ENCODE data around the gene RGS10.
"Not testable (repeated sequence)": the region's sequence is repeated elsewhere in the genome, so short reads cannot be mapped to it uniquely, and the experiment has no call there.

Gene RGS10

DNA sequence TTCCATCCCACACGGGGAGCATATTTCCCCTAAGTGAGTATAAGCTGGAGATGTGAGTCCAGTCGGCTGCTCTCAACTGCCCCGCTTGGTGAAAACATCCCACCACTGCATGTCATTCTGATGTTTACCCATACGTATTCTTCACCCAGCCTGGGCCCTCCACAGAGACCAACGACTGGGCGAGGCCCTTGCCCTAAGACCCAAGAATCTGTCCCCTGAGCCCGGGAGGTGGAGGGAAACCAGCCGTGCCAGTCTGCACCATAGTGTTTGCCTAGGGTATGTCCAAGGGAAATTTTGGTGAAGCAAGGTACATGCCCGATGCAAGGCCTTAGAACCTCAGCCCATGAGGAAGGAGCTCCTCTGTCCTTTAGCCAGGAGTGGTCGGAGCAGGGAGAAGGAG is 67.9 kb downstream of the RGS10 start:
- Histone ChIP-seq H3K4me1 (ENCODE audit: insufficient read depth, low read length) (no peaks in the 10 kb centered on the region), H3K9me3 (ENCODE audit: insufficient read depth, low read depth, low read length) (no peaks in the 10 kb centered on the region), H3K27ac (ENCODE audit: low read length) (no peak overlapping the region), H3K36me3 (ENCODE audit: insufficient read depth, low read depth, low read length) (no peaks in the 10 kb centered on the region), H3K27me3 (ENCODE audit: insufficient read depth, low read length) (peaks cover 85% of the 10 kb centered on the region), H3K9ac (ENCODE audit: low read depth, low read length) (no peak overlapping the region), H3K4me3 (ENCODE audit: low read length) (no peak overlapping the region)

DNA sequence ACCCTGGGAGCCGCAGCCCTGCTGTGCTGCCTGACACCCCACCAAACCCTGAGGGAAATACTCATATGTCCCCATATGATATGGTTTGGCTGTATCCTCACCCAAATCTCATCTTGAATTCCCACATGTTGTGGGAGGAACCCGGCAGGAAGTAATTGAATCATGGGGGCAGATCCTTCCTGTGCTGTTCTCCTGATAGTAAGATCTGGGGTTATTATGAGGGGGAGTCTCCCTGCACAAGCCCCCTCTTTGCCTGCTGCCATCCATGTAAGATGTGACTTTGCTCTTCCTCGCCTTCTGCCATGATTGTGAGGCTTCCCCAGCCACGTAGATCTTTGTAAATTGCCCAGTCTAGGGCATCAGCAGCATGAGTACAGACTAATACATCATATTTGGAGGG is 68.7 kb downstream of the RGS10 start:
- Histone ChIP-seq H3K27me3 (ENCODE audit: insufficient read depth, low read length) (peaks cover 77% of the 10 kb centered on the region), H3K9ac (ENCODE audit: low read depth, low read length) (no peak overlapping the region), H3K9me3 (ENCODE audit: insufficient read depth, low read depth, low read length) (no peaks in the 10 kb centered on the region), H3K4me1 (ENCODE audit: insufficient read depth, low read length) (no peaks in the 10 kb centered on the region), H3K27ac (ENCODE audit: low read length) (no peak overlapping the region), H3K4me3 (ENCODE audit: low read length) (no peak overlapping the region), H3K36me3 (ENCODE audit: insufficient read depth, low read depth, low read length) (no peaks in the 10 kb centered on the region)

GRCh38 chr10:119470920-119471702 is 71.4 kb downstream of the RGS10 start:
- Histone ChIP-seq H3K4me1 (ENCODE audit: insufficient read depth, low read length) (no peaks in the 10 kb centered on the region), H3K4me3 (ENCODE audit: low read length) (no peak overlapping the region), H3K9me3 (ENCODE audit: insufficient read depth, low read depth, low read length) (no peaks in the 10 kb centered on the region), H3K9ac (ENCODE audit: low read depth, low read length) (no peak overlapping the region), H3K27ac (ENCODE audit: low read length) (no peak overlapping the region), H3K36me3 (ENCODE audit: insufficient read depth, low read depth, low read length) (no peaks in the 10 kb centered on the region), H3K27me3 (ENCODE audit: insufficient read depth, low read length) (peaks cover 50% of the 10 kb centered on the region)

DNA sequence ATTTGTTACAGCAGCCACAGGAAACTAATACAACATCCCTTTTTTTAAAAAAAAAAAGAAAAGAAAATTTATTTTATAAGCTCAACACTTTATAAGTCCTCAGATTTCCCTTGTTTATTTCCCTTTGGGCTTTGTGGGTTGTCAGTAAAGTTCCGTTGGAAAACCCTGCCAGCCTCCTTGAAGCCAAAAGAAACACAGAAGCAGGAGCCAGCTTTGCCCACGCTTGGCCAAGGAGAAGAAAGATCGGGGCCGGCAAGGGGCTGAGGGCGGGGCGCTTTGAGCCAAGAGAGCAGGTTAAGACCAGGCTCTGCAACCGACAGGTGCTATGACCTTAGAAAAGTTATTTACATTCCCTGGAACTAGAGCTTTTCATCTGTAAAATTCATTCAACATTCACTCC is 72.7 kb downstream of the RGS10 start:
- Histone ChIP-seq H3K9me3 (ENCODE audit: insufficient read depth, low read depth, low read length) (no peaks in the 10 kb centered on the region), H3K4me3 (ENCODE audit: low read length) (no peak overlapping the region), H3K27me3 (ENCODE audit: insufficient read depth, low read length) (peaks cover 37% of the 10 kb centered on the region), H3K9ac (ENCODE audit: low read depth, low read length) (no peak overlapping the region), H3K36me3 (ENCODE audit: insufficient read depth, low read depth, low read length) (no peaks in the 10 kb centered on the region), H3K4me1 (ENCODE audit: insufficient read depth, low read length) (no peaks in the 10 kb centered on the region), H3K27ac (ENCODE audit: low read length) (no peak overlapping the region)

GRCh38 chr10:119469325-119469707 is 73.2 kb downstream of the RGS10 start:
- Histone ChIP-seq H3K27ac (ENCODE audit: low read length) (no peak overlapping the region), H3K4me3 (ENCODE audit: low read length) (no peak overlapping the region), H3K36me3 (ENCODE audit: insufficient read depth, low read depth, low read length) (no peaks in the 10 kb centered on the region), H3K27me3 (ENCODE audit: insufficient read depth, low read length) (peaks cover 32% of the 10 kb centered on the region), H3K9me3 (ENCODE audit: insufficient read depth, low read depth, low read length) (no peaks in the 10 kb centered on the region), H3K9ac (ENCODE audit: low read depth, low read length) (no peak overlapping the region), H3K4me1 (ENCODE audit: insufficient read depth, low read length) (no peaks in the 10 kb centered on the region)

- Histone ChIP-seq H3K4me1 (ENCODE audit: insufficient read depth, low read length) (no peaks in the 10 kb centered on the region), H3K27ac (ENCODE audit: low read length) (no peak overlapping the region), H3K27me3 (ENCODE audit: insufficient read depth, low read length) (peaks cover 26% of the 10 kb centered on the region), H3K9me3 (ENCODE audit: insufficient read depth, low read depth, low read length) (no peaks in the 10 kb centered on the region), H3K4me3 (ENCODE audit: low read length) (no peak overlapping the region), H3K36me3 (ENCODE audit: insufficient read depth, low read depth, low read length) (no peaks in the 10 kb centered on the region), H3K9ac (ENCODE audit: low read depth, low read length) (no peak overlapping the region)
Measured at GRCh38 chr10:119468542-119469324, 73.8 kb downstream of the RGS10 start.

DNA sequence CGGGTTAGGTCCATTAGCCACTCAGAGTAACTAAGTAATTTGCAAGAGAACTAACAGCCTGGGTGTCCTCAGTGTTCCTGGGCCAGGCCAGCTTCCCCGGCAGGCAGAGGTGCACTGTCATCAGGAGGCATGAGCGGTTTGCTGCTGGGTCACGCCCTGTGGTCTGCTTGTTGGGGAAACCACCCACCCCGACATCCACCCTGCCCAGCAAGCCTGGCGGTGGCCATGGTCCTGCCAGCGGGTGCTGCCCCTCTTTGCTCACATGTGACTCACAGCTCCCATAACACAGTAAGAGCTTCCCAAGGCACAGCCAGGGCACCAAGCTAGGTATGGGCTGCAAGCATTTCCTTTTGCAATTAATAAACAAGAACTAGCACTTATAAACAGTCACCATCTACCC is 75.9 kb downstream of the RGS10 start:
- Histone ChIP-seq H3K9ac (ENCODE audit: low read depth, low read length) (no peak overlapping the region), H3K9me3 (ENCODE audit: insufficient read depth, low read depth, low read length) (no peaks in the 10 kb centered on the region), H3K27ac (ENCODE audit: low read length) (no peak overlapping the region), H3K4me1 (ENCODE audit: insufficient read depth, low read length) (no peaks in the 10 kb centered on the region), H3K27me3 (ENCODE audit: insufficient read depth, low read length) (peaks cover 12% of the 10 kb centered on the region), H3K36me3 (ENCODE audit: insufficient read depth, low read depth, low read length) (no peaks in the 10 kb centered on the region), H3K4me3 (ENCODE audit: low read length) (no peak overlapping the region)

- Histone ChIP-seq H3K27ac (ENCODE audit: low read length) (no peak overlapping the region), H3K4me3 (ENCODE audit: low read length) (no peak overlapping the region), H3K9me3 (ENCODE audit: insufficient read depth, low read depth, low read length) (no peaks in the 10 kb centered on the region), H3K36me3 (ENCODE audit: insufficient read depth, low read depth, low read length) (no peaks in the 10 kb centered on the region), H3K9ac (ENCODE audit: low read depth, low read length) (no peak overlapping the region), H3K27me3 (ENCODE audit: insufficient read depth, low read length) (peaks cover 9% of the 10 kb centered on the region), H3K4me1 (ENCODE audit: insufficient read depth, low read length) (no peaks in the 10 kb centered on the region)
Measured at GRCh38 chr10:119466076-119466475, 76.4 kb downstream of the RGS10 start.

- Histone ChIP-seq H3K9me3 (ENCODE audit: insufficient read depth, low read depth, low read length) (no peaks in the 10 kb centered on the region), H3K4me3 (ENCODE audit: low read length) (no peak overlapping the region), H3K9ac (ENCODE audit: low read depth, low read length) (no peak overlapping the region), H3K27ac (ENCODE audit: low read length) (no peak overlapping the region), H3K27me3 (ENCODE audit: insufficient read depth, low read length) (peaks cover under 1% of the 10 kb centered on the region), H3K36me3 (ENCODE audit: insufficient read depth, low read depth, low read length) (no peaks in the 10 kb centered on the region), H3K4me1 (ENCODE audit: insufficient read depth, low read length) (no peaks in the 10 kb centered on the region)
Measured at GRCh38 chr10:119465085-119465484, 77.4 kb downstream of the RGS10 start.

DNA sequence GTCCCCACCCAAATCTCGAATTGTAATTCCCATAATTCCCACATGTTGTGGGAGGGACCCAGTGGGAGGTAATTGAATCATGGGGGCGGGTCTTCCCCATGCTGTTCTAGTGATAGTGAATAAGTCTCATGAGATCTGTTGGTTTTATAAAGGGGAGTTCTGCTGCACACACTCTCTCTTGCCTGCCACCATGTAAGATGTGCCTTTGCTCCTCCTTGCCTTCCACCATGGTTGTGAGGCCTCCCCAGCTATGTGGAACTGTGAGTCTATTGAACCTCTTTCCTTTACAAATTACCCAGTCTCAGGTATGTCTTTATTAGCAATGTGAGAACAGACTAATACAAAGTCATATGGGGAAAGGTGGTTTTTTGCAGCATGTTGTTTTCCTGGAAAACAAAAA is 79.3 kb downstream of the RGS10 start:
- H3K27ac ChIP-seq (ENCODE audit: low read length); H3K9me3 ChIP-seq (ENCODE audit: insufficient read depth, low read depth, low read length); H3K9ac ChIP-seq (ENCODE audit: low read depth, low read length); H3K4me1 ChIP-seq (ENCODE audit: insufficient read depth, low read length); H3K36me3 ChIP-seq (ENCODE audit: insufficient read depth, low read depth, low read length); H3K4me3 ChIP-seq (ENCODE audit: low read length); H3K27me3 ChIP-seq (ENCODE audit: insufficient read depth, low read length): not testable (repeated sequence)

GRCh38 chr10:119462773-119463172 is 79.7 kb downstream of the RGS10 start:
- H3K27me3 ChIP-seq (ENCODE audit: insufficient read depth, low read length) = no peaks in the 10 kb centered on the region; the same call in none of the 2 replicates
- H3K4me1 ChIP-seq (ENCODE audit: insufficient read depth, low read length) = no peaks in the 10 kb centered on the region
- H3K27ac ChIP-seq (ENCODE audit: low read length) = no peak overlapping the region
- no peak overlapping the region for H3K4me3 ChIP-seq (ENCODE audit: low read length)
- no peaks in the 10 kb centered on the region for H3K36me3 ChIP-seq (ENCODE audit: insufficient read depth, low read depth, low read length)
- no peak overlapping the region for H3K9ac ChIP-seq (ENCODE audit: low read depth, low read length)
- no peaks in the 10 kb centered on the region for H3K9me3 ChIP-seq (ENCODE audit: insufficient read depth, low read depth, low read length)

DNA sequence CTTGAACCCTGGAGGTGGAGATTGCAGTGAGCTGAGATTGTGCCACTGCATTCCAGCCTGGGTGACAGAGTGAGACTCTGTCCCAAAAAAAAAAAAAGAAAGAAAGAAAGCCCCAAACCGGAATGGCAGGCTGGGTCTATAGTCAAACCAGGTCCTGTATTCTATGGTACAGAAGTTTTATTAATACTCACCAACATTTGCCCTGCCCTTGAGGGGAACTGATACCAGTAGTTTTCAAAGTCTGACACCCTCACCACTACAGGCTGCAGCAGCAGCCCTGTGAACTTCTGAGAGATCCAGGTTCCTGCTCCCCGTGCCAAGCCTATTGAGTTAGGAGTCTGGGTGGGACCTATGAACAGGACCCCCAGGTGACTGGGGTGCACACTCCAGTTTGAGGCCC is 80.6 kb downstream of the RGS10 start:
- Histone ChIP-seq H3K27me3 (ENCODE audit: insufficient read depth, low read length) (no peaks in the 10 kb centered on the region; the same call in none of the 2 replicates), H3K4me3 (ENCODE audit: low read length) (no peak overlapping the region), H3K4me1 (ENCODE audit: insufficient read depth, low read length) (no peaks in the 10 kb centered on the region), H3K36me3 (ENCODE audit: insufficient read depth, low read depth, low read length) (no peaks in the 10 kb centered on the region), H3K9me3 (ENCODE audit: insufficient read depth, low read depth, low read length) (no peaks in the 10 kb centered on the region), H3K9ac (ENCODE audit: low read depth, low read length) (no peak overlapping the region), H3K27ac (ENCODE audit: low read length) (no peak overlapping the region)
